GM18519 (cell line): ENCODE data around the gene EIF6.
"Not testable (repeated sequence)": the region's sequence is repeated elsewhere in the genome, so short reads cannot be mapped to it uniquely, and the experiment has no call there.

Experiments used
- ATAC-seq: cut with Tn5 transposase; IDR thresholded peaks from one replicate; pipeline ENCODE4 v1.9.1; 2021; ENCODE audit warnings: mild to moderate bottlenecking, moderate library complexity; ENCODE audit not compliant: unreplicated experiment, low FRiP score

The EIF6 gene

DNA sequence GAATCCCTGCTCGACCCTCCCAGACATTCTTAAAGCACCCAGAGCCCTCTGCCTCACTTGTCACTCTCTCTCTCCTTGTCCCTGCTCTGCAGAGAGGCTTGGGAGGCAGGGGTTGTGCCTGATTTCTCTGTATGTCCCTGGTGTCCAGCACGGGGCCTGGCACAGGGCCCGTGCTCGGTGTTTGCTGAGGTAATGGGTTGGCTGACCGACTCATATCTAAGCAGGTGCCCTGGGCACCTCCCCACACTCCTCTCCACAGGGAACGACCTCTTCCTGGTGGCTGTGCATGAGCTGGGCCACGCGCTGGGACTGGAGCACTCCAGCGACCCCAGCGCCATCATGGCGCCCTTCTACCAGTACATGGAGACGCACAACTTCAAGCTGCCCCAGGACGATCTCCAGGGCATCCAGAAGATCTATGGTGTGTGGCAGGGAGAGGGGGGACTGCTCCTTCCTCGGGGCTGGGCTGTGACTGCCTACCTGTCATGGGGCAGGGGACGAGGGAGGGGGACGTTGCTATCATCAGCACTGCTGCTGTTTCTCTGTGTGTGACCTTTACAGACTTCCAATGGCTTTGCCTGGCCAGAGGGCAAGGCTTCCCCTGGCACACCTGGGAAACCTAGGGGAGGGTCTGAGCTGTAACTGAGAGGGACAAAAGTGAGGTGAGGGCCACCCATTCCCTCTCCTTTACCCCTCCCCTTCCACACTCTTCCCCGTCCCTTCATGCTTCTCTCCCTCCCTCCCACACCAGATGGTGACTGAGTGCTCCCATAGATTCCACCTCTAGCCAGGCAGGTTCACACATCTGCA, 20.8 kb downstream of the EIF6 start:
- no peak for ATAC-seq

DNA sequence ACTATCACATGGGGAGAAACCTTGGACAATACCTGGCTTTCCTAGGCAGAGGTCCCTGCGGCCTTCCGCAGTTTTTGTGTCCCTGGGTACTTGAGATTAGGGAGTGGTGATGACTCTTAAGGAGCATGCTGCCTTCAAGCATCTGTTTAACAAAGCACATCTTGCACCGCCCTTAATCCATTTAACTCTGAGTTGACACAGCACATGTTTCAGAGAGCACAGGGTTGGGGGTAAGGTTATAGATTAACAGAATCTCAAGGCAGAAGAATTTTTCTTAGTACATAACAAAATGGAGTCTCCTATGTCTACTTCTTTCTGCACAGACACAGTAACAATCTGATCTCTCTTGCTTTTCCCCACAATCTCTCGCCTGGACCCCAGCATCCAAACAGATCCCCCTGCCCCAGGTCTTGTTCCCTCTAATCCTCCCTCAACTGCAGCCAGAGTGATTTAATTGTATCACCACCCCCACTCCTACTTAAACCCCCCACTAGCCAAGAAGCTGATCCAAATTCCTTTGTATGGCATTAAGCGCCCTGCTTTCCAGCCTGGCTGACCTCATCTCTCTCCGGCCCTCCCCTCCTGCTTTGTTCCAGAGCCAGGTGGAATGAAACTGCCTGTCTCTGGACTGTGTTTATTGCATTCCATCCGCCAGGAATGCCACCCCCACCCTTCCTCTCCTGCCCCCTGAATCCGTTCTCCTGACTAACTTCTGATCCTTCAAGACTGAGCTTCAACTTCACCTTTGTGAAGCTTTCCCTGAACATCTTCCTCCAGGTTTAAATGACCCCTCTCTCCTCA, 21.6 kb downstream of the EIF6 start:
- ATAC-seq = not testable (repeated sequence)

GRCh38 chr20:35262321-35262720, 22.3 kb downstream of the EIF6 start:
- not testable (repeated sequence) for ATAC-seq

- no peak for ATAC-seq
These were observed 24.1 kb downstream of the EIF6 start for GRCh38 chr20:35260426-35260825.

GRCh38 chr20:35257175-35257909, 27.2 kb downstream of the EIF6 start:
- ATAC-seq = no peak

GRCh38 chr20:35254448-35254999, 30.0 kb downstream of the EIF6 start:
- ATAC-seq = no peak

DNA sequence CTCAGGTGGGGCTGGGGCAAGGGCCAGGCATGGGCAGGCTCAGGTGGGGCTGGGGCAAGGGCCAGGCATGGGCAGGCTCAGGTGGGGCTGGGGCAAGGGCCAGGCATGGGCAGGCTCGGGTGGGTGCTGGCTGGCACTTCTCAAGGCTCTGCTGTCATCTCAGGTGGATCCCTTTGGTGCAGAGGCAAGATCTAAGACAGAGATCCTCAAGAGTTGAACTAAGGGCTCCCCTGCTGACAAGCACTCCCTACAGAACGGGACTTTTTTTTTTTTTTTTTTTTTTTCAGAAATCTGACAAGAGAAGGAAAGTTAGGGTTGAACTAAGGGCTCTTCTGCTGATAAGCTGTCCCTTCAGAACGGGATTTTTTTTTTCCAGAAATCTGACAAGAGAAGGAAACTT, 31.6 kb downstream of the EIF6 start:
- no peak for ATAC-seq

DNA sequence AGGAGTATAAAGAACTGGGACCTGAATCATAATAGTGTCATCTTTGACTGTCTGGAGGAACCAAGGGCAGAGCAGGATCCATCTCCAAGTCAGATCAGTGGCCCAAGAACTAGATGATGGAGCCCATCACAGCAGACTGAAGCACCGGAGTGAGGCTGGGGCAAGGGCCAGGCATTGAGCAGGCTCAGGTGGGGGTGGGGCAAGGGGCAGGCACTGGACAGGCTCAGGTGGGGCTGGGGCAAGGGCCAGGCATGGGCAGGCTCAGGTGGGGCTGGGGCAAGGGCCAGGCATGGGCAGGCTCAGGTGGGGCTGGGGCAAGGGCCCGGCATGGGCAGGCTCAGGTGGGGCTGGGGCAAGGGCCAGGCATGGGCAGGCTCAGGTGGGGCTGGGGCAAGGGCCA, 32.0 kb downstream of the EIF6 start:
- ATAC-seq = not testable (repeated sequence)

- ATAC-seq = no peak
These were observed 32.5 kb downstream of the EIF6 start for GRCh38 chr20:35252037-35252461.

- ATAC-seq = no peak
These were observed 33.0 kb downstream of the EIF6 start for GRCh38 chr20:35251613-35251940.

- no peak for ATAC-seq
These were observed 35.7 kb downstream of the EIF6 start for GRCh38 chr20:35248641-35249475.

DNA sequence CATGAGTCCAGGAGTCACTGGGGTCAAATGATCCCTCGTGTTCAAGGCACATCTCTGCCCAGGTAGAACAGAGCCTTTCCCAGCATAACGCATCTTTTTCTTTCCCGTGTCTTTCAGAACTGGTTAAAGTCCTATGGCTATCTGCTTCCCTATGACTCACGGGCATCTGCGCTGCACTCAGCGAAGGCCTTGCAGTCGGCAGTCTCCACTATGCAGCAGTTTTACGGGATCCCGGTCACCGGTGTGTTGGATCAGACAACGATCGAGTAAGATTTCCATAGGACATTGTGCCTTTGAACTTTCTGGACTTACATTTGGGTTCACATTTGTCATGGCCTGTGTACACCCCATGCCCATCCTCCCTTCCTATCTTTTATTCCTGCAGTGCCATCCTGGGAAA, 37.8 kb downstream of the EIF6 start:
- no peak for ATAC-seq

- no peak for ATAC-seq
These were observed 40.6 kb downstream of the EIF6 start for GRCh38 chr20:35243986-35244385.

DNA sequence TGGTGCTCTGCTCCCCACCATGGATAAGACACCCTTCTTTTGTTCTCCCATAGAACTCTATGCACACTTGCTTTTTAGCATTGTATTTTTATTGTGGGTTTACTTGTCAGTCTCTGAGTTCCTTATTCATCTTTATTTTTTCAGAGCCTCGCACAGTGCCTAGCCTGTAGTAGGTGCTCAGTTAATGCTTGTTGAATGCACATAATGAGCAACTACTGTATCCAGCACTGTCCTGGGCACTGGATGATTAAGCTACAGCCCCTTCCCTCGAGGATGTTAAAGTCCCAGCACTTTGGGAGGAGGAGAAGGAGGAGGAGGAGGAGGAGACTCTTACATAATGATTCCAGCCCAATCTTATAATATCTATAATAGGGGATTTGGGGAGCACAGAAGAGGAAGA, 41.3 kb downstream of the EIF6 start:
- ATAC-seq = no peak

- no peak for ATAC-seq
These were observed 43.7 kb downstream of the EIF6 start for GRCh38 chr20:35240811-35241293.

GRCh38 chr20:35240083-35240810, 44.3 kb downstream of the EIF6 start:
- ATAC-seq = no peak

DNA sequence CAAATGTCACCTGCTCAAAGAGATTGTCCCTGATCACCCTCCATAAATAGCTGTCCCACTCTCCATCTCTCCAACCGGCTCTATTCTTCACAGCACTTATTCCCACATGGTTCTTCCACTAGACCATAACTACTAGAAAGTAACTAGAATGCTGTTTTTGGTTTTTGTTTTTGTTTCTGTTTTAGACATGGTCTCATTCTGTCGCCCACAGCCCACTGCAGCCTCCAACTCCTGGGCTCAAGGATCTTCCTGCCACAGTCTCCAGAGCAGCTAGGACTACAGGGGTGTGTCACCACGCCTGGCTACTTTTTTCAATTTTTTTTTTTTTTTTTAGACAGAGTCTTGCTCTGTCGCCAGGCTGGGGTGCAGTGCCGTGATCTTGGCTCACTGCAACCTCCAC, 45.8 kb downstream of the EIF6 start:
- no peak for ATAC-seq

- no peak for ATAC-seq
These were observed 46.4 kb downstream of the EIF6 start for GRCh38 chr20:35238170-35238569.

DNA sequence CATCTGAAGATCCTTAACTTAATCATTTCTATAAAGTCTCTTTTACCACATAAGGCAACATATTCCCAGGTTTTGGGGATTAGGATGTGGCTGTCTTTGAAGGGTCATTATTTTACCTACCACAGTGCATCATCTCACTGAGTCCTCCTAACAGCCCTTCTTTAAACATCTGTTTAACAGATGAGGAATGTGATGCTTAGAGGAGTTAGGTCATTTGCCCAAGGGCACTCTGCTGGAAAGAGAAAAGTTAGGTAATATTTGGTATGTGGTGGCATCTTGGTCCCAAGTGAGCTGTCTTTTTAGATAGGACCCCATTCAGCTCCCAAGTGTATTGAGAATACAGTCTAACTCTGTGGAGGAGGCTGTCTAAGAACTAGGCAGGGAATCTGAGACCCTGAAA, 47.1 kb downstream of the EIF6 start:
- no peak for ATAC-seq
